Neural cell (in vitro differentiated cells): ENCODE results near the gene TAB2. TPM values are rescaled to one million over a fixed set of nuclear protein-coding genes. Genes with fewer than 3 reads are reported as not detected.

Experiments used
- H2AFZ ChIP-seq: fragments of 200-600, 300-800 bp; sonication (generic), shearing (Covaris generic); 2 replicates; pipeline ENCODE4 v1.6.0; 2014; ENCODE audit warnings: low read depth, mild to moderate bottlenecking, antibody characterized with exemption, low read length, moderate library complexity
- H3F3A ChIP-seq: fragments of 200-600 bp; shearing (Covaris generic); 2 replicates; pipeline ENCODE4 v1.6.1; 2016; ENCODE audit warnings: mild to moderate bottlenecking, moderate library complexity, mixed read lengths, antibody characterized with exemption, low read length; ENCODE audit not compliant: insufficient read depth, poor library complexity, severe bottlenecking
- H3K27ac ChIP-seq: fragments of 200-600, 300-800 bp; sonication (generic), shearing (Covaris generic); 2 replicates; pipeline ENCODE4 v1.5.1; 2014; ENCODE audit warnings: mild to moderate bottlenecking, low read length, moderate library complexity
- H3K27me3 ChIP-seq: fragments of 300-800, 200-600 bp; sonication (generic), shearing (Covaris generic); 2 replicates; pipeline ENCODE4 v1.6.0; 2014; ENCODE audit warnings: mild to moderate bottlenecking, low read depth, low read length, moderate library complexity; ENCODE audit not compliant: insufficient read depth
- H3K36me3 ChIP-seq: fragments of 300-800, 200-600 bp; sonication (generic), shearing (Covaris generic); 2 replicates; pipeline ENCODE4 v1.5.1; 2014; ENCODE audit warnings: mild to moderate bottlenecking, antibody characterized with exemption, low read length, moderate library complexity; ENCODE audit not compliant: insufficient read depth
- H3K4me2 ChIP-seq: fragments of 300-800, 200-600 bp; sonication (generic), shearing (Covaris generic); 2 replicates; pipeline ENCODE4 v1.6.0; 2014; ENCODE audit warnings: mild to moderate bottlenecking, low read length
- H3K4me3 ChIP-seq: fragments of 300-800, 200-600 bp; sonication (generic), shearing (Covaris generic); 2 replicates; pipeline ENCODE4 v1.5.1; 2014; ENCODE audit warnings: mild to moderate bottlenecking, low read length, moderate library complexity
- H3K79me2 ChIP-seq: fragments of 200-600 bp; shearing (Covaris generic); replicated peaks from 2 replicates; pipeline ENCODE4 v1.6.0; 2014; ENCODE audit warnings: mild to moderate bottlenecking, low read length, moderate library complexity; ENCODE audit not compliant: insufficient read depth
- H3K9ac ChIP-seq: fragments of 300-800, 200-600 bp; sonication (generic), shearing (Covaris generic); 2 replicates; pipeline ENCODE4 v1.6.1; 2016; ENCODE audit warnings: mild to moderate bottlenecking, low read length, mixed read lengths
- H3K9me2 ChIP-seq: fragments of 200-600 bp; shearing (Covaris generic); 2 replicates; pipeline ENCODE4 v1.6.1; 2016; ENCODE audit warnings: mild to moderate bottlenecking, low read length, mixed read lengths; ENCODE audit not compliant: insufficient read depth
- H3K9me3 ChIP-seq: fragments of 200-600, 300-800 bp; sonication (generic), shearing (Covaris generic); 2 replicates; pipeline ENCODE4 v1.6.1; 2016; ENCODE audit warnings: mild to moderate bottlenecking, mixed run types, low read length, moderate library complexity, mixed read lengths
- H4K20me1 ChIP-seq: fragments of 200-600 bp; shearing (Covaris generic); 2 replicates; pipeline ENCODE4 v1.6.1; 2016; ENCODE audit warnings: mild to moderate bottlenecking, mixed run types; ENCODE audit not compliant: insufficient read depth
- EP300 ChIP-seq: fragments of 450-650 bp; conservative IDR thresholded peaks from 2 replicates; pipeline ENCODE4 v1.6.1; 2014; ENCODE audit warnings: antibody characterized with exemption, mild to moderate bottlenecking, moderate library complexity; ENCODE audit not compliant: poor library complexity, severe bottlenecking
- POLR2AphosphoS5 ChIP-seq: IDR thresholded peaks from 2 replicates; pipeline ENCODE4 v1.6.1; 2012
- polyA plus RNA-seq: library from polyadenylated mRNA; depleted of rRNA; stranded (reverse); fragments of >200 nt; gene quantifications from 2 replicates; pipeline ENCODE4 v1.2.3, GENCODE V29; 2014
- TF ChIP-seq, protein P1 (sequence below): fragments of 450-650 bp; IDR thresholded peaks from 2 replicates; pipeline ENCODE4 v1.5.1; 2014; ENCODE audit warnings: antibody characterized with exemption, mild to moderate bottlenecking, moderate library complexity; ENCODE audit not compliant: poor library complexity, severe bottlenecking
- TF ChIP-seq, protein P2 (sequence below): IDR thresholded peaks from 2 replicates; pipeline ENCODE4 v1.6.1; 2012; ENCODE audit warnings: borderline replicate concordance

TAB2 gene
- polyA plus RNA-seq, 1 donor from 2014 or later: 27.6 TPM

DNA sequence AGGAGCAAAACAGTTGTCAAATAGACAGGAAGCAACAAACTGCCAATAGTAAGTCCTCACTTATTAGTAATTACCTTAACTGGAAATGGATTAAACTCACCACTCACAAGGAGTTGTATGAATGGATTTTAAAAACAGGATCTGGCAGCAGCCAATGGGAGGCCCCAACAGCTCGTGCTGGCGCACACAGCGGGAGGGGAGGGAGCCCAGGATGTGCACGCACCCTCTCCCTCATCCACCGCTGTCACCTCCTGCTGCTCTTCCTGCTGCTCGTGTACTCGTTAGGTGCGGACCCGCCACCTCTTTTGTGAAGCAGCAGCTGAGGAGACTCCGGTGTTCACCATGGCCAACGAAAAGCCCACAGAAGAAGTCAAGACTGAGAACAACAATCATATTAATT, 82.5 kb downstream of the TAB2 start, which contains the start of gene SUMO4:
Gene SUMO4 (plus strand): TSS at position 213 of the 400 bp plus-strand sequence. CDS start 130 bp downstream, at position 343.
- H3K4me2 ChIP-seq: no peak within 1 kb of the TSS
- H3K27ac ChIP-seq: no peak within 1 kb of the TSS
- TF ChIP-seq, protein P1, sequence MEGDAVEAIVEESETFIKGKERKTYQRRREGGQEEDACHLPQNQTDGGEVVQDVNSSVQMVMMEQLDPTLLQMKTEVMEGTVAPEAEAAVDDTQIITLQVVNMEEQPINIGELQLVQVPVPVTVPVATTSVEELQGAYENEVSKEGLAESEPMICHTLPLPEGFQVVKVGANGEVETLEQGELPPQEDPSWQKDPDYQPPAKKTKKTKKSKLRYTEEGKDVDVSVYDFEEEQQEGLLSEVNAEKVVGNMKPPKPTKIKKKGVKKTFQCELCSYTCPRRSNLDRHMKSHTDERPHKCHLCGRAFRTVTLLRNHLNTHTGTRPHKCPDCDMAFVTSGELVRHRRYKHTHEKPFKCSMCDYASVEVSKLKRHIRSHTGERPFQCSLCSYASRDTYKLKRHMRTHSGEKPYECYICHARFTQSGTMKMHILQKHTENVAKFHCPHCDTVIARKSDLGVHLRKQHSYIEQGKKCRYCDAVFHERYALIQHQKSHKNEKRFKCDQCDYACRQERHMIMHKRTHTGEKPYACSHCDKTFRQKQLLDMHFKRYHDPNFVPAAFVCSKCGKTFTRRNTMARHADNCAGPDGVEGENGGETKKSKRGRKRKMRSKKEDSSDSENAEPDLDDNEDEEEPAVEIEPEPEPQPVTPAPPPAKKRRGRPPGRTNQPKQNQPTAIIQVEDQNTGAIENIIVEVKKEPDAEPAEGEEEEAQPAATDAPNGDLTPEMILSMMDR: no peak
- TF ChIP-seq EP300: no peak
- no peaks in the 10 kb centered on the region for H3K9me2 ChIP-seq
- no peaks in the 10 kb centered on the region for H3K9me3 ChIP-seq
- H3K27me3 ChIP-seq: no peaks in the 10 kb centered on the region
- peaks cover 10% of the 10 kb centered on the region for H3K79me2 ChIP-seq
- H3K36me3 ChIP-seq: peaks cover 25% of the 10 kb centered on the region
- no peak within 1 kb of the TSS for H2AFZ ChIP-seq
- no peaks in the 10 kb centered on the region for H3F3A ChIP-seq
- no peak within 1 kb of the TSS for H3K9ac ChIP-seq
- no peak within 1 kb of the TSS for H3K4me3 ChIP-seq
- no peaks in the 10 kb centered on the region for H4K20me1 ChIP-seq

DNA sequence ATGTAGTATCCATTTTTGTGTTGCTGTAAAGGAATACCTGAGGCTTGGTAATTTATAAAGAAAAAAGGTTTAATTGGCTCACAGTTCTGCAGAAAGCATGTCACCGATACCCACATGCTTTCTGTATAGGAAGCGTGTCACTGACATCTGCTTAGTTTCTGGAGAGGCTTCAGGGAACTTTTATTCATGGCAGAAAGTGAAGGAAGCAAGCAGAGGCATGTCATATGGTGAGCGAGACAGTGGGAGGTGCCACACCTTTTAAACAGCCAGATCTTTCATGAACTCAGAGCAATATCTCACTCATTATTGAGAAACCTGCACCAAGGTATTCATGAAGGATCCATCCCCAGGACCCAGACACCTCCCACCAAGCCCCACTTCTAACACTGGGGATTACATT, 86.0 kb downstream of the TAB2 start:
- Histone ChIP-seq H3K79me2 (no peaks in the 10 kb centered on the region), H3K27ac (no peak overlapping the region), H3K9ac (no peak overlapping the region), H3K9me3 (no peaks in the 10 kb centered on the region), H3K4me2 (no peak overlapping the region), H4K20me1 (no peaks in the 10 kb centered on the region), H3K36me3 (peaks cover 32% of the 10 kb centered on the region), H3K27me3 (no peaks in the 10 kb centered on the region), H3F3A (no peaks in the 10 kb centered on the region), H2AFZ (no peak overlapping the region), H3K9me2 (no peaks in the 10 kb centered on the region), H3K4me3 (no peak overlapping the region)
- TF ChIP-seq, protein P1: no peak
- TF ChIP-seq, protein P2, sequence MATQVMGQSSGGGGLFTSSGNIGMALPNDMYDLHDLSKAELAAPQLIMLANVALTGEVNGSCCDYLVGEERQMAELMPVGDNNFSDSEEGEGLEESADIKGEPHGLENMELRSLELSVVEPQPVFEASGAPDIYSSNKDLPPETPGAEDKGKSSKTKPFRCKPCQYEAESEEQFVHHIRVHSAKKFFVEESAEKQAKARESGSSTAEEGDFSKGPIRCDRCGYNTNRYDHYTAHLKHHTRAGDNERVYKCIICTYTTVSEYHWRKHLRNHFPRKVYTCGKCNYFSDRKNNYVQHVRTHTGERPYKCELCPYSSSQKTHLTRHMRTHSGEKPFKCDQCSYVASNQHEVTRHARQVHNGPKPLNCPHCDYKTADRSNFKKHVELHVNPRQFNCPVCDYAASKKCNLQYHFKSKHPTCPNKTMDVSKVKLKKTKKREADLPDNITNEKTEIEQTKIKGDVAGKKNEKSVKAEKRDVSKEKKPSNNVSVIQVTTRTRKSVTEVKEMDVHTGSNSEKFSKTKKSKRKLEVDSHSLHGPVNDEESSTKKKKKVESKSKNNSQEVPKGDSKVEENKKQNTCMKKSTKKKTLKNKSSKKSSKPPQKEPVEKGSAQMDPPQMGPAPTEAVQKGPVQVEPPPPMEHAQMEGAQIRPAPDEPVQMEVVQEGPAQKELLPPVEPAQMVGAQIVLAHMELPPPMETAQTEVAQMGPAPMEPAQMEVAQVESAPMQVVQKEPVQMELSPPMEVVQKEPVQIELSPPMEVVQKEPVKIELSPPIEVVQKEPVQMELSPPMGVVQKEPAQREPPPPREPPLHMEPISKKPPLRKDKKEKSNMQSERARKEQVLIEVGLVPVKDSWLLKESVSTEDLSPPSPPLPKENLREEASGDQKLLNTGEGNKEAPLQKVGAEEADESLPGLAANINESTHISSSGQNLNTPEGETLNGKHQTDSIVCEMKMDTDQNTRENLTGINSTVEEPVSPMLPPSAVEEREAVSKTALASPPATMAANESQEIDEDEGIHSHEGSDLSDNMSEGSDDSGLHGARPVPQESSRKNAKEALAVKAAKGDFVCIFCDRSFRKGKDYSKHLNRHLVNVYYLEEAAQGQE: no peak
- TF ChIP-seq EP300 (no peak), POLR2AphosphoS5 (no peak)
